Pancreas (tissue), 10 donors: ENCODE results near the gene REXO1. TPM values are rescaled to one million over a fixed set of nuclear protein-coding genes. Genes with fewer than 3 reads are reported as not detected.

ENCODE experiments used
- ATAC-seq, 4 donors: fragments of 200-7000 bp; cut with Tn5 transposase; one replicate each; pipeline versions ENCODE4 v1.8.0 to v1.9.1; 2020; ENCODE audit warnings: mild to moderate bottlenecking in 4 of 4, moderate library complexity in 4 of 4
- DNase-seq, 6 donors: peaks; one replicate each; pipeline ENCODE4 v3.0.0-alpha.2; 2020
- FAIRE-seq: peaks from 2 replicates; lab custom pipeline; 2012; peaks lifted over from hg19 to GRCh38; lab: Jason Lieb, UNC
- H3K27ac ChIP-seq, 4 donors: fragments of 200-600 bp; sonication (generic); 1 replicate in 3 of 4; 2 replicates in 1 of 4; pipeline versions ENCODE4 v1.5.0 to v1.8.0; 2020
- H3K27me3 ChIP-seq, 4 donors: fragments of 200-600 bp; one replicate each; pipeline ENCODE4 v1.8.0; 2021
- H3K36me3 ChIP-seq, 3 donors: fragments of 200-600 bp; sonication (generic) in 1 of 3; one replicate each; pipeline versions ENCODE4 v1.5.0 to v1.8.0; 2020 to 2021
- H3K4me1 ChIP-seq, 3 donors: fragments of 200-600 bp; one replicate each; pipeline ENCODE4 v1.8.0; 2021
- H3K4me3 ChIP-seq, 4 donors: fragments of 200-600 bp; sonication (generic) in 2 of 4; one replicate each; pipeline versions ENCODE4 v1.5.0 to v1.8.0; 2020 to 2021
- H3K9me3 ChIP-seq, 4 donors: fragments of 200-600 bp; one replicate each; pipeline ENCODE4 v1.8.0; 2021
- CTCF ChIP-seq, 4 donors: fragments of 200-600 bp; sonication (generic) in 3 of 4; IDR thresholded peaks; one replicate each; pipeline versions ENCODE4 v1.5.0 to v1.8.0; 2021; ENCODE audit warnings: antibody characterized with exemption in 4 of 4
- WGBS, 2 donors: extraction: QIAGEN DNeasy Blood & Tissue Kit; methylation state at CpG; one replicate each; pipeline ENCODE4 v1.1.7; 2013; 5-methylcytosine and 5-hydroxymethylcytosine counted together
- intact Hi-C, 3 donors: fragments of 100-400 bp; cut with DNase I; formaldehyde crosslinking; loops; one replicate each; pipeline versions ENCODE4 v1.11.1 to v1.14.2; 2022
- polyA plus RNA-seq, 2 donors: library from polyadenylated mRNA; stranded (reverse); fragments of 200-250 nt; gene quantifications; one replicate each; pipeline ENCODE4 v1.2.3, GENCODE V29; 2013
- total RNA-seq, 6 donors: library from RNA; stranded (reverse); fragmentation: NEBNext Ultra II Directional in 4 of 6; extraction: Animal tissue kit (Norgen Biotek cat#: 25700) in 4 of 6; gene quantifications; one replicate each; pipeline versions ENCODE4 v1.2.1 to v1.2.4, GENCODE V29; 2021 to 2023
- donor health status: healthy with polysubstance abuse.
- donor health status: DM: no; HTN: no; CAD: no; lungs with moderate emphysema.
- donor health status: DM: no; HTN: no; CAD: no.
- donor health status: control.
- donor health status: control.
- donor health status: Bipolar disorder and iron deficiency.
- donor health status: DM: yes; HTN: yes; CAD: no.
- donor health status: DM: no; HTN: no; CAD: no.
- donor health status: DM: no; HTN: no; CAD: no.
- donor health status: DM: yes; HTN: yes; CAD: no.

Gene REXO1
- total and polyA plus RNA-seq, 8 donors, result 10.5 to 42.2 (median 16.0) TPM

- H3K4me3 ChIP-seq, result no peak overlapping the region
Measured at GRCh38 chr19:1790054-1790792, 58.1 kb downstream of the REXO1 start.

GRCh38 chr19:1789261-1790041, 58.8 kb downstream of the REXO1 start:
- FAIRE-seq (no peak), DNase-seq (peak in 1 of 6 donors; percentile 76), ATAC-seq (peak in 3 of 4 donors; percentile 22 to 55 (median 28))
- H3K36me3 ChIP-seq, result no peaks in the 10 kb centered on the region
- H3K4me1 ChIP-seq, result peaks cover 0 to 3% (median 0%) of the 10 kb centered on the region in 3 donors
- no peak overlapping the region for H3K27ac ChIP-seq
- no peak overlapping the region for H3K4me3 ChIP-seq
- no peak for TF ChIP-seq CTCF (IDR thresholded peaks at IDR 0.05)
- no peaks in the 10 kb centered on the region for H3K9me3 ChIP-seq
- intact Hi-C loops, result no loop called here
- H3K27me3 ChIP-seq, result peaks cover 0 to 7% (median 0%) of the 10 kb centered on the region in 4 donors
- WGBS, 2 donors, result 7 to 11% methylated on average over 54 to 59 of the region's 59 CpGs

More at GRCh38 chr19:1790054-1790792, 58.1 kb downstream of the REXO1 start:
- Histone ChIP-seq H3K9me3 (no peaks in the 10 kb centered on the region), H3K27me3 (peaks cover 0 to 7% (median 0%) of the 10 kb centered on the region in 4 donors), H3K27ac (no peak overlapping the region), H3K36me3 (no peaks in the 10 kb centered on the region), H3K4me1 (peaks cover 0 to 3% (median 0%) of the 10 kb centered on the region in 3 donors)
- no peak for DNase-seq
- no peak for FAIRE-seq
- 15 to 17% methylated on average over 3 to 6 of the region's 7 CpGs for WGBS, 2 donors
- TF ChIP-seq CTCF (IDR thresholded peaks at IDR 0.05), result no peak
- no peak for ATAC-seq
- intact Hi-C loops, result no loop called here

GRCh38 chr19:1787116-1787515, 61.2 kb downstream of the REXO1 start:
- H3K27me3 ChIP-seq, result peaks cover 0 to 12% (median 0%) of the 10 kb centered on the region in 4 donors
- no peak for DNase-seq
- 43 to 55% methylated on average over 8 of the region's 8 CpGs for WGBS, 2 donors

GRCh38 chr19:1786668-1787067, 61.6 kb downstream of the REXO1 start:
- no peak overlapping the region for H3K4me3 ChIP-seq
- H3K27me3 ChIP-seq, result peaks cover 0 to 14% (median 0%) of the 10 kb centered on the region in 4 donors
- peaks cover 0 to 3% (median 0%) of the 10 kb centered on the region in 3 donors for H3K4me1 ChIP-seq
- no peaks in the 10 kb centered on the region for H3K9me3 ChIP-seq
- FAIRE-seq, result no peak
- no peak for TF ChIP-seq CTCF (IDR thresholded peaks at IDR 0.05)
- DNase-seq, result peak in 1 of 6 donors; percentile 10
- 70 to 73% methylated on average over 6 to 8 of the region's 8 CpGs for WGBS, 2 donors
- intact Hi-C loops, result no loop called here
- ATAC-seq, result no peak
- H3K36me3 ChIP-seq, result no peaks in the 10 kb centered on the region
- no peak overlapping the region for H3K27ac ChIP-seq

More at GRCh38 chr19:1787116-1787515, 61.2 kb downstream of the REXO1 start:
- H3K4me3 ChIP-seq, result no peak overlapping the region
- H3K9me3 ChIP-seq, result no peaks in the 10 kb centered on the region
- H3K36me3 ChIP-seq, result no peaks in the 10 kb centered on the region
- peaks cover 0 to 3% (median 0%) of the 10 kb centered on the region in 3 donors for H3K4me1 ChIP-seq
- intact Hi-C loops, result no loop called here
- FAIRE-seq (no peak), ATAC-seq (no peak)
- H3K27ac ChIP-seq, result no peak overlapping the region
- no peak for TF ChIP-seq CTCF (IDR thresholded peaks at IDR 0.05)
